HG03378 (cell line): ENCODE data around the gene IL1R2.

Experiments used
- ATAC-seq: cut with Tn5 transposase; IDR thresholded peaks from one replicate; pipeline ENCODE4 v1.9.1; 2021; ENCODE audit warnings: mild to moderate bottlenecking, moderate library complexity; ENCODE audit not compliant: unreplicated experiment

IL1R2 gene

GRCh38 chr2:101991721-101992145 is at the start of gene IL1R2:
TSS of gene IL1R2 (plus strand) at chr2:101991960. CDS start at chr2:102008576, 16,616 bp downstream.
- no peak for ATAC-seq

GRCh38 chr2:101942851-101943250 is 48.9 kb upstream of the IL1R2 start:
- ATAC-seq, result no peak

GRCh38 chr2:101946372-101947039 is 45.3 kb upstream of the IL1R2 start:
- no peak for ATAC-seq

- ATAC-seq, result no peak
Observed at GRCh38 chr2:101947374-101947773, 44.4 kb upstream of the IL1R2 start.

GRCh38 chr2:101948625-101949155 is 43.1 kb upstream of the IL1R2 start:
- ATAC-seq, result no peak

GRCh38 chr2:101949304-101949703 is 42.5 kb upstream of the IL1R2 start:
- no peak for ATAC-seq

- ATAC-seq, result no peak
Observed at GRCh38 chr2:101951296-101951695, 40.5 kb upstream of the IL1R2 start.

- no peak for ATAC-seq
Observed at GRCh38 chr2:101952551-101952950, 39.2 kb upstream of the IL1R2 start.

GRCh38 chr2:101956465-101957438 is 35.0 kb upstream of the IL1R2 start:
- ATAC-seq, result no peak

GRCh38 chr2:101958061-101958460 is 33.7 kb upstream of the IL1R2 start:
- ATAC-seq, result no peak

GRCh38 chr2:101960819-101961337 is 30.9 kb upstream of the IL1R2 start:
- ATAC-seq, result no peak

GRCh38 chr2:101961338-101962191 is 30.2 kb upstream of the IL1R2 start:
- ATAC-seq, result no peak

- no peak for ATAC-seq
Observed at GRCh38 chr2:101962309-101962708, 29.5 kb upstream of the IL1R2 start.

- no peak for ATAC-seq
Observed at GRCh38 chr2:101963198-101963597, 28.6 kb upstream of the IL1R2 start.

GRCh38 chr2:101967826-101968513 is 23.8 kb upstream of the IL1R2 start:
- no peak for ATAC-seq

- no peak for ATAC-seq
Observed at GRCh38 chr2:101969723-101970122, 22.0 kb upstream of the IL1R2 start.

GRCh38 chr2:101970901-101971300 is 20.9 kb upstream of the IL1R2 start:
- ATAC-seq, result no peak

- no peak for ATAC-seq
Observed at GRCh38 chr2:101971836-101972235, 19.9 kb upstream of the IL1R2 start.

GRCh38 chr2:101972621-101973434 is 18.9 kb upstream of the IL1R2 start:
- no peak for ATAC-seq
